CD14-positive monocyte (primary cell): ENCODE measurements around the gene KIF27. TPM values are rescaled to one million over a fixed set of nuclear protein-coding genes. Genes with fewer than 3 reads are reported as not detected.
"Not testable (repeated sequence)": the region's sequence is repeated elsewhere in the genome, so short reads cannot be mapped to it uniquely, and the experiment has no call there.

Experiments used
- DNase-seq, 3 donors: peaks; one replicate each; pipeline ENCODE4 v3.0.0-alpha.2; 2011 to 2022
- H2AFZ ChIP-seq: 2 replicates; pipeline ENCODE4 v1.6.0; 2012; ENCODE audit warnings: mild to moderate bottlenecking, low read depth, low read length, inconsistent platforms; ENCODE audit not compliant: insufficient read depth, poor library complexity, severe bottlenecking
- H3K27ac ChIP-seq, 2 donors: 1 replicate in 1 of 2; 2 replicates in 1 of 2; pipeline ENCODE4 v1.5.1; 2012 to 2013; ENCODE audit warnings: low read length in 2 of 2, control low read depth in 1 of 2, inconsistent platforms in 1 of 2, low read depth in 1 of 2, mild to moderate bottlenecking in 1 of 2
- H3K27me3 ChIP-seq, 2 donors: one replicate each; pipeline versions ENCODE4 v1.6.0 to v1.6.1; 2011 to 2013; ENCODE audit warnings: low read length in 2 of 2; ENCODE audit not compliant: control insufficient read depth in 2 of 2, insufficient read depth in 2 of 2
- H3K36me3 ChIP-seq, 2 donors: replicated peaks in 1 of 2; 1 replicate in 1 of 2; 2 replicates in 1 of 2; pipeline versions ENCODE4 v1.5.1 to v1.6.1; 2012 to 2013; ENCODE audit warnings: low read length in 2 of 2, control low read depth in 1 of 2, inconsistent platforms in 1 of 2, mild to moderate bottlenecking in 1 of 2; ENCODE audit not compliant: insufficient read depth in 2 of 2, control insufficient read depth in 1 of 2
- H3K4me1 ChIP-seq, 2 donors: 1 replicate in 1 of 2; 2 replicates in 1 of 2; pipeline versions ENCODE4 v1.5.1 to v1.6.1; 2012 to 2013; ENCODE audit warnings: low read length in 2 of 2, control low read depth in 1 of 2, inconsistent platforms in 1 of 2, mild to moderate bottlenecking in 1 of 2, moderate library complexity in 1 of 2; ENCODE audit not compliant: insufficient read depth in 2 of 2, control insufficient read depth in 1 of 2
- H3K4me2 ChIP-seq: replicated peaks from 2 replicates; pipeline ENCODE3; 2012; ENCODE audit warnings: low read length, moderate library complexity, mild to moderate bottlenecking; ENCODE audit not compliant: poor library complexity, severe bottlenecking; ENCODE audit errors: extremely low read depth
- H3K4me3 ChIP-seq, 3 experiments: fragments of 200-600 bp in 1 of 3; sonication (generic) in 1 of 3; replicated peaks in 1 of 3; 1 replicate in 2 of 3; 2 replicates in 1 of 3; pipeline ENCODE4 v1.5.1; 2011 to 2013; ENCODE audit warnings: low read length in 3 of 3, mild to moderate bottlenecking in 3 of 3, control low read depth in 2 of 3, low read depth in 2 of 3, inconsistent platforms in 1 of 3, moderate library complexity in 1 of 3
- H3K79me2 ChIP-seq: 2 replicates; pipeline ENCODE4 v1.6.0; 2012; ENCODE audit warnings: mild to moderate bottlenecking, control low read depth, inconsistent platforms, low read length, moderate library complexity; ENCODE audit not compliant: insufficient read depth
- H3K9ac ChIP-seq: 2 replicates; pipeline ENCODE4 v1.6.0; 2017; ENCODE audit warnings: low read length, mild to moderate bottlenecking; ENCODE audit not compliant: insufficient read depth, poor library complexity, severe bottlenecking
- H3K9me3 ChIP-seq, 2 donors: replicated peaks in 1 of 2; 1 replicate in 1 of 2; 2 replicates in 1 of 2; pipeline versions ENCODE4 v1.5.1 to v1.6.1; 2012 to 2013; ENCODE audit warnings: low read length in 2 of 2, control low read depth in 1 of 2; ENCODE audit not compliant: control insufficient read depth in 1 of 2, insufficient read depth in 1 of 2
- H4K20me1 ChIP-seq: 2 replicates; pipeline ENCODE4 v1.6.0; 2012; ENCODE audit warnings: mild to moderate bottlenecking, low read length, control low read depth, moderate library complexity; ENCODE audit not compliant: insufficient read depth
- H3K27ac Mint-ChIP-seq, 7 donors: one replicate each; pipeline ENCODE4 v1.8.0; 2020; ENCODE audit warnings: mild to moderate bottlenecking in 7 of 7, mixed read lengths in 7 of 7, moderate library complexity in 6 of 7, inconsistent platforms in 2 of 7
- H3K27me3 Mint-ChIP-seq, 3 donors: one replicate each; pipeline ENCODE4 v1.8.0; 2021 to 2022; ENCODE audit warnings: low read depth in 3 of 3, mild to moderate bottlenecking in 3 of 3, mixed read lengths in 3 of 3, moderate library complexity in 3 of 3, inconsistent platforms in 1 of 3
- H3K36me3 Mint-ChIP-seq, 2 donors: one replicate each; pipeline ENCODE4 v1.8.0; 2020; ENCODE audit warnings: mixed read lengths in 2 of 2, inconsistent platforms in 1 of 2, mild to moderate bottlenecking in 1 of 2
- H3K4me1 Mint-ChIP-seq: one replicate; pipeline ENCODE4 v1.8.0; 2020; ENCODE audit warnings: mild to moderate bottlenecking, mixed read lengths
- H3K4me3 Mint-ChIP-seq, 2 donors: one replicate each; pipeline ENCODE4 v1.8.0; 2020; ENCODE audit warnings: mild to moderate bottlenecking in 2 of 2, mixed read lengths in 2 of 2, moderate library complexity in 1 of 2
- H3K9me3 Mint-ChIP-seq, 7 donors: one replicate each; pipeline ENCODE4 v1.8.0; 2020 to 2022; ENCODE audit warnings: mixed read lengths in 7 of 7, mild to moderate bottlenecking in 6 of 7, moderate library complexity in 6 of 7, inconsistent platforms in 2 of 7
- WGBS: methylation state at CpG from one replicate; pipeline ENCODE4 v1.1.5; 2013; ENCODE audit warnings: missing lambda C conversion rate; ENCODE audit not compliant: insufficient coverage; 5-methylcytosine and 5-hydroxymethylcytosine counted together
- intact Hi-C, 2 donors: fragments of 100-400 bp; cut with micrococcal nuclease; formaldehyde crosslinking; loops; one replicate each; pipeline versions ENCODE4 v1.15.0 to v1.15.1; 2023
- polyA plus RNA-seq, 3 donors: library from polyadenylated mRNA; depleted of rRNA in 1 of 3; unstranded in 2 of 3; stranded (reverse) in 1 of 3; fragments of 300-500 nt in 2 of 3; fragments of >200 nt in 1 of 3; fragmentation: Illumina TruSeq in 2 of 3; gene quantifications; 1 replicate in 2 of 3; 2 replicates in 1 of 3; pipeline ENCODE4 v1.2.3, GENCODE V29; 2012 to 2021
- TF ChIP-seq, protein P1 (sequence below): fragments of 200-600 bp; IDR thresholded peaks from one replicate; pipeline ENCODE4 v1.8.0; 2022; ENCODE audit warnings: antibody characterized with exemption, mild to moderate bottlenecking

Gene KIF27
- polyA plus RNA-seq, 3 donors = 0.58 to 1.3 (median 1.1) TPM

DNA sequence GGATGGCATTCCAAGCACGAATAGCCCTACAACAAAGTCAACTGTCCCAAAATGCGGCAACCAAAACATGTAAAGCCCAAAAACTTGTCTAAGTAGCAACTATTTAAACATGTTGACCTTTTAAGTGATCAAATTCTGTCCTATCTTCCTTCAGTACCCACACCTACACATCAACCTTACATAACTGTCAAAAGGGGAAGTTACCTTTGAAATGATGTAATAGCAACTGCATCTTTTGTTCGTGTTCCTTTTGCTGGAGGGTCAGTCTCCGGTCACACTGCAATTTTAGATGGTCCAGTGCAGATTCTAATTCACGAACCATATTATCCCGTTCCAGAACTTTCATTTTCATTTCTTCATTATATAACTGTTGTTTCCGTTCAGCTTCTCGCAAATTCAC, 71.3 kb downstream of the KIF27 start:
- H3K27ac ChIP-seq, DNase-seq, H3K9ac ChIP-seq, H3K27me3 Mint-ChIP-seq, H3K4me2 ChIP-seq, H3K36me3 Mint-ChIP-seq, H3K9me3 Mint-ChIP-seq, H3K27ac Mint-ChIP-seq, H3K4me1 Mint-ChIP-seq, H3K79me2 ChIP-seq, intact Hi-C loops, H3K4me1 ChIP-seq, H3K9me3 ChIP-seq, H3K4me3 ChIP-seq, H4K20me1 ChIP-seq, H3K27me3 ChIP-seq, H3K36me3 ChIP-seq, H3K4me3 Mint-ChIP-seq, H2AFZ ChIP-seq: not testable (repeated sequence)
- 100% methylated on average over 2 of the region's 8 CpGs for WGBS

DNA sequence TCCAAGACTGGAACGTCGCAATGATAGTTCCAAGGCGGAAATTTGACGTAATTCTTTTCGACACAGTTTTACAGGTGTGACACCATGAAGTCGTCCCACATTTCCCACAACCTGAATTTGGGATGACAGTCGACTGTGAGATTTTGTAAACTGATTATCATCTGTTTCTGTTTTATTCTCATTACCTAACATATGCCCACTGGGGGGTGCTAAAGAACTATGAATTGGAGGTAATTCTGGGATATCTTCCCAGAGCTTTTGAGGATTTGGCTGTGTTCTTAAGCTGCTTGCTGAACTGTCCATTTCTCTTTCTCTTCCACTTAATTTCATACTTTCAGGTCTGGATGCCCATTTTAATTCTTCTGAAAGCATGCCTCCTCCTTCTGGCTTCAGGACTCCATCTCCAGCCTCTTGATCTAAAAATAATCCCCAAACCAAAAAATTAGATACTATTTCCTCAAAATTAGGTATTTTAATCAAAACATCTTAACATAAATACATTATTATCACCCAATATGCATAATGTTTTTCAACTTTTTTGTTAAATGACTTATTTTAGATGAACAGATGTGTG, 84.1 kb downstream of the KIF27 start:
- intact Hi-C loops, H3K4me2 ChIP-seq, H3K4me3 Mint-ChIP-seq, H3K4me1 ChIP-seq, H3K27ac ChIP-seq, DNase-seq, H3K4me3 ChIP-seq, H3K9me3 Mint-ChIP-seq, H3K27ac Mint-ChIP-seq, H3K79me2 ChIP-seq, H3K9me3 ChIP-seq, H3K9ac ChIP-seq, H3K36me3 Mint-ChIP-seq, H3K36me3 ChIP-seq, H4K20me1 ChIP-seq, H3K4me1 Mint-ChIP-seq, H2AFZ ChIP-seq, H3K27me3 Mint-ChIP-seq, H3K27me3 ChIP-seq: not testable (repeated sequence)
- WGBS = no CpG with 5 or more reads among the region's 7 CpGs
- TF ChIP-seq, protein P1, sequence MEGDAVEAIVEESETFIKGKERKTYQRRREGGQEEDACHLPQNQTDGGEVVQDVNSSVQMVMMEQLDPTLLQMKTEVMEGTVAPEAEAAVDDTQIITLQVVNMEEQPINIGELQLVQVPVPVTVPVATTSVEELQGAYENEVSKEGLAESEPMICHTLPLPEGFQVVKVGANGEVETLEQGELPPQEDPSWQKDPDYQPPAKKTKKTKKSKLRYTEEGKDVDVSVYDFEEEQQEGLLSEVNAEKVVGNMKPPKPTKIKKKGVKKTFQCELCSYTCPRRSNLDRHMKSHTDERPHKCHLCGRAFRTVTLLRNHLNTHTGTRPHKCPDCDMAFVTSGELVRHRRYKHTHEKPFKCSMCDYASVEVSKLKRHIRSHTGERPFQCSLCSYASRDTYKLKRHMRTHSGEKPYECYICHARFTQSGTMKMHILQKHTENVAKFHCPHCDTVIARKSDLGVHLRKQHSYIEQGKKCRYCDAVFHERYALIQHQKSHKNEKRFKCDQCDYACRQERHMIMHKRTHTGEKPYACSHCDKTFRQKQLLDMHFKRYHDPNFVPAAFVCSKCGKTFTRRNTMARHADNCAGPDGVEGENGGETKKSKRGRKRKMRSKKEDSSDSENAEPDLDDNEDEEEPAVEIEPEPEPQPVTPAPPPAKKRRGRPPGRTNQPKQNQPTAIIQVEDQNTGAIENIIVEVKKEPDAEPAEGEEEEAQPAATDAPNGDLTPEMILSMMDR = peak; percentile 24

DNA sequence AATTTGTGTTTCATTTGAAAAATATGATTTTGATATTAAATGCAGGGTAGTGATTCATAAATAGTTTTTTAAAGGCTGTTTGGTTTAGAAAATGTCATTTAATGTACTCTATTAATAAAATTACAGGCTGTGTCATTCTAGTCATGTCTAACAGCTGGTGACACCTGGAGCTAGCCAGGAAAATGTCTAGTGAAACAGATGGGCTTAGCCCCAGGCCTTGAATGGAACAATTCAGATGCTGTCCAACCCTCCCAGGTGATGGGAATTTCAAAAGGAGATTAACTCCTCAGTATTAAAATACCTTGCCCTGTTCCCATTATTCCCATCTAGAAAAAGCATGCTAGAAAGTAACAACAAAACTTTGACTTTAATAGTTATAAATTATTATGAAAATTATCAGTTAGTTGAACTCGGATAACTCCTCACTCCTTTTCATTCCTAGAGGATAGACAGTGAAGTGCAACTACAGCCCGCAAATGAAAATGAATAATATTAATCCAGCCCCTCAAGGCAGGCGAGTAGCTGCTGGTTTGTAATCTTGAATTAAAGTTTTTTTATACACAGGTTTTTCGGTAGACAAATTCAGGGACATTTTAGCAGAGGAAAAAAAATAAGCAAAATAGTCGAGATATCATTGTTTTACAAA, 90.7 kb downstream of the KIF27 start:
- H3K4me1 Mint-ChIP-seq, H3K27me3 ChIP-seq, H2AFZ ChIP-seq, H3K4me1 ChIP-seq, intact Hi-C loops, H4K20me1 ChIP-seq, H3K4me2 ChIP-seq, H3K4me3 ChIP-seq, H3K27me3 Mint-ChIP-seq, H3K79me2 ChIP-seq, DNase-seq, H3K36me3 Mint-ChIP-seq, H3K9me3 Mint-ChIP-seq, H3K27ac ChIP-seq, H3K4me3 Mint-ChIP-seq, H3K9ac ChIP-seq, H3K36me3 ChIP-seq, H3K9me3 ChIP-seq, H3K27ac Mint-ChIP-seq: not testable (repeated sequence)
- WGBS = no CpG with 5 or more reads among the region's 5 CpGs

DNA sequence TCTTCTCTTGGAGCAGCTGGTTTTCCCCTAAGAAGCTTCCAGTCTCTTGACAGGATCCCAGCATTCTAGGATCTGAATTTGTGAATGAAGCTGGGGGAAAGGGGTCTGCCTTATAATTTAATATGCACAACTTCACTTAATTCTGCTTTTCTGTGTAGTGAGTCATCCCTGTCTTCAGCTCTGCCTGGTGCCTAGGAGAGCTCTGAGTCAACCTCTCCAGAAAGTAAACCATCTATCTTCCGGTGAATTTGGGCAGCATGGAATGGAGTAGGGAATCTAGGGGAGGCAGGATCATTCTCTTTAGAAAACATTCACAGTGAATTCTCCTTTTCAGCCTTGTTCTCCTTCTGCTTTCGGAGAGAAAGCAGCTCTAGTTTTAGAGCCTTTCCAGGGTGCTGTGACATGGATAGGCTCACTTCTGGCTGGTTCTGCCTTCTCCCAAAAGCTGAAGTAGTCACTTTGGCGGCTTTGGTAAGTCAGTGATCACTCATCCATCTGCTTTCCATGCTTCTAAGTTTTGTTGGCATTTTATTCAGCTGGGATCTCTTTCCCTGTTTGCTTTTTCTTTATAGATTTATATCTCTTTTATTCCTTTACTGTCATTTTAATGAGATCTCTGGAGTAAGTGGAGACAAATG, 96.1 kb downstream of the KIF27 start:
- WGBS = 89% methylated on average over 1 of the region's 3 CpGs
- H3K4me1 ChIP-seq, H3K9ac ChIP-seq, H2AFZ ChIP-seq, H3K36me3 Mint-ChIP-seq, H3K36me3 ChIP-seq, H3K4me1 Mint-ChIP-seq, H4K20me1 ChIP-seq, H3K9me3 Mint-ChIP-seq, DNase-seq, H3K4me3 Mint-ChIP-seq, intact Hi-C loops, H3K27ac ChIP-seq, H3K4me3 ChIP-seq, H3K9me3 ChIP-seq, H3K27me3 ChIP-seq, H3K4me2 ChIP-seq, H3K79me2 ChIP-seq, H3K27ac Mint-ChIP-seq, H3K27me3 Mint-ChIP-seq: not testable (repeated sequence)
